ENCODE data around the gene MLXIP.

Gene MLXIP

GRCh38 chr12:122079033-122079531, 526 bp downstream of the MLXIP start:
- DNase-seq (ENCODE audit: low read depth in 3 of 3): no peak

GRCh38 chr12:122079532-122080081, 1.1 kb downstream of the MLXIP start:
- no peak for DNase-seq (ENCODE audit: low read depth in 3 of 3)

GRCh38 chr12:122080149-122081082, 1.9 kb downstream of the MLXIP start:
- no peak for DNase-seq (ENCODE audit: low read depth in 3 of 3)

- DNase-seq (ENCODE audit: low read depth in 3 of 3): no peak
Measured at GRCh38 chr12:122081083-122081696, 2.6 kb downstream of the MLXIP start.

- no peak for DNase-seq (ENCODE audit: low read depth in 3 of 3)
Measured at GRCh38 chr12:122081697-122082221, 3.2 kb downstream of the MLXIP start.

- DNase-seq (ENCODE audit: low read depth in 3 of 3): no peak
Measured at GRCh38 chr12:122082621-122083356, 4.2 kb downstream of the MLXIP start.

GRCh38 chr12:122084857-122085405, 6.4 kb downstream of the MLXIP start:
- no peak for DNase-seq (ENCODE audit: low read depth in 3 of 3)

GRCh38 chr12:122085591-122085990, 7.0 kb downstream of the MLXIP start:
- DNase-seq (ENCODE audit: low read depth in 3 of 3): no peak

GRCh38 chr12:122086116-122086515, 7.6 kb downstream of the MLXIP start:
- DNase-seq (ENCODE audit: low read depth in 3 of 3): no peak

GRCh38 chr12:122086641-122087285, 8.2 kb downstream of the MLXIP start:
- no peak for DNase-seq (ENCODE audit: low read depth in 3 of 3)

- DNase-seq (ENCODE audit: low read depth in 3 of 3): no peak
Measured at GRCh38 chr12:122087431-122088178, 9.0 kb downstream of the MLXIP start.

GRCh38 chr12:122088179-122088810, 9.7 kb downstream of the MLXIP start:
- no peak for DNase-seq (ENCODE audit: low read depth in 3 of 3)

- DNase-seq (ENCODE audit: low read depth in 3 of 3): no peak
Measured at GRCh38 chr12:122089077-122089476, 10.5 kb downstream of the MLXIP start.

GRCh38 chr12:122090759-122091515, 12.4 kb downstream of the MLXIP start:
- DNase-seq (ENCODE audit: low read depth in 3 of 3): no peak

- DNase-seq (ENCODE audit: low read depth in 3 of 3): no peak
Measured at GRCh38 chr12:122093098-122093883, 14.7 kb downstream of the MLXIP start.

GRCh38 chr12:122094137-122094734, 15.7 kb downstream of the MLXIP start:
- no peak for DNase-seq (ENCODE audit: low read depth in 3 of 3)

- no peak for DNase-seq (ENCODE audit: low read depth in 3 of 3)
Measured at GRCh38 chr12:122094735-122095631, 16.4 kb downstream of the MLXIP start.

All from stimulated activated CD4-positive, alpha-beta T cell treated with anti-CD3 and anti-CD28 coated beads, TNF-alpha, amount 100 ng/mL, for 4 hours (primary cell).